Right lobe of liver (tissue), 6 donors: Measurements from ENCODE around the gene TREH. TPM values are rescaled to one million over a fixed set of nuclear protein-coding genes. Genes with fewer than 3 reads are reported as not detected.
"Not testable (repeated sequence)": the region's sequence is repeated elsewhere in the genome, so short reads cannot be mapped to it uniquely, and the experiment has no call there.

ENCODE experiments used
- ATAC-seq, 4 donors: fragments of 200-7000 bp; cut with Tn5 transposase; one replicate each; pipeline ENCODE4 v1.9.1; 2020; ENCODE audit warnings: mild to moderate bottlenecking in 4 of 4, moderate library complexity in 4 of 4
- DNase-seq, 3 donors: peaks; one replicate each; pipeline ENCODE4 v3.0.0-alpha.2; 2020
- H3K27ac ChIP-seq, 3 donors: fragments of 200-600 bp; one replicate each; pipeline ENCODE4 v1.8.0; 2022
- H3K27me3 ChIP-seq, 2 donors: fragments of 200-600 bp; one replicate each; pipeline ENCODE4 v1.8.0; 2022
- H3K36me3 ChIP-seq, 4 donors: fragments of 200-600 bp; sonication (generic) in 1 of 4; one replicate each; pipeline versions ENCODE4 v1.5.1 to v1.8.0; 2017 to 2022; ENCODE audit warnings: control low read depth in 1 of 4
- H3K4me1 ChIP-seq, 4 donors: fragments of 200-600 bp; sonication (generic) in 1 of 4; one replicate each; pipeline versions ENCODE4 v1.5.1 to v1.8.0; 2017 to 2022; ENCODE audit warnings: control low read depth in 1 of 4
- H3K4me3 ChIP-seq, 3 donors: fragments of 200-600 bp; one replicate each; pipeline ENCODE4 v1.8.0; 2022
- H3K9me3 ChIP-seq, 4 donors: fragments of 200-600 bp; sonication (generic) in 1 of 4; one replicate each; pipeline versions ENCODE4 v1.5.1 to v1.8.0; 2017 to 2022; ENCODE audit warnings: control low read depth in 1 of 4
- CTCF ChIP-seq, 4 donors: fragments of 200-600 bp in 3 of 4; fragments of 450-650 bp in 1 of 4; IDR thresholded peaks; one replicate each; pipeline versions ENCODE4 v1.5.1 to v1.8.0; 2016 to 2022; ENCODE audit warnings: antibody characterized with exemption in 4 of 4, mild to moderate bottlenecking in 2 of 4
- POLR2A ChIP-seq: fragments of 450-650 bp; IDR thresholded peaks from one replicate; pipeline ENCODE4 v1.6.1; 2017; ENCODE audit warnings: antibody characterized with exemption, mild to moderate bottlenecking
- WGBS: methylation state at CpG from one replicate; pipeline ENCODE4 v1.1.6; 2018; ENCODE audit warnings: low coverage, low lambda C conversion rate; ENCODE audit not compliant: insufficient coverage; ENCODE audit errors: missing lambda C conversion rate; 5-methylcytosine and 5-hydroxymethylcytosine counted together
- intact Hi-C, 2 donors: fragments of 100-400 bp; cut with DNase I; formaldehyde crosslinking; loops; one replicate each; pipeline versions ENCODE4 v1.11.2 to v1.14.1; 2022
- total RNA-seq, 6 experiments: library from RNA; depleted of rRNA in 2 of 6; stranded (reverse); fragments of >200 nt in 2 of 6; fragmentation: NEBNext Ultra II Directional in 3 of 6; extraction: Animal tissue kit (Norgen Biotek cat#: 25700) in 3 of 6; gene quantifications; one replicate each; pipeline versions ENCODE4 v1.1.0 to v1.2.4, GENCODE V29; 2016 to 2023
- donor health status: DM: no; HTN: yes; CAD: no.
- donor health status: DM: no; HTN: no; CAD: no.
- donor health status: DM: no; HTN: no; CAD: no.
- donor health status: DM: no; HTN: yes; CAD: no.
- donor health status: DM: no; HTN: yes; CAD: no.

The TREH gene
- total RNA-seq, 6 experiments from 2014 or later: 2.1 to 5.1 (median 2.9) TPM; not detected in 2

- TF ChIP-seq POLR2A: no peak
- no peak for TF ChIP-seq CTCF (IDR thresholded peaks at IDR 0.05)
- no peak for ATAC-seq
- peak in 1 of 3 donors; percentile 47 for DNase-seq
- intact Hi-C loops: no loop called here
- WGBS: 95% methylated on average over 14 of the region's 41 CpGs
- Histone ChIP-seq H3K4me1 (peaks cover 0 to 9% (median 0%) of the 10 kb centered on the region in 4 donors), H3K4me3 (peak overlapping the region in 2 of 3 donors; percentile 35 to 38), H3K36me3 (no peaks in the 10 kb centered on the region), H3K27ac (peak overlapping the region in 2 of 3 donors; percentile 74 to 85), H3K27me3 (no peaks in the 10 kb centered on the region), H3K9me3 (no peaks in the 10 kb centered on the region)
These were observed 9.5 kb upstream of the TREH start for GRCh38 chr11:118688851-118689502.

GRCh38 chr11:118688339-118688738 lies 8.9 kb upstream of the TREH start:
- DNase-seq, ATAC-seq, H3K27me3 ChIP-seq, H3K4me1 ChIP-seq, H3K27ac ChIP-seq, H3K4me3 ChIP-seq, intact Hi-C loops, H3K9me3 ChIP-seq, H3K36me3 ChIP-seq: not testable (repeated sequence)
- 63% methylated on average over 5 of the region's 10 CpGs for WGBS

GRCh38 chr11:118687906-118688305 lies 8.5 kb upstream of the TREH start:
- Histone ChIP-seq H3K4me3 (no peak overlapping the region), H3K36me3 (no peaks in the 10 kb centered on the region), H3K27ac (no peak overlapping the region), H3K9me3 (no peaks in the 10 kb centered on the region), H3K4me1 (peaks cover 0 to 9% (median 0%) of the 10 kb centered on the region in 4 donors), H3K27me3 (no peaks in the 10 kb centered on the region)
- no peak for ATAC-seq
- TF ChIP-seq CTCF (IDR thresholded peaks at IDR 0.05) (no peak), POLR2A (no peak)
- DNase-seq: no peak
- intact Hi-C loops: no loop called here
- WGBS: no CpG with 5 or more reads among the region's 5 CpGs

- WGBS: 94% methylated on average over 2 of the region's 2 CpGs
- intact Hi-C loops: no loop called here
These were observed 4.7 kb upstream of the TREH start for GRCh38 chr11:118684187-118684586.

GRCh38 chr11:118682939-118683338 lies 3.5 kb upstream of the TREH start:
- H3K9me3 ChIP-seq, H3K27ac ChIP-seq, ATAC-seq, intact Hi-C loops, H3K4me3 ChIP-seq, DNase-seq, H3K27me3 ChIP-seq, H3K36me3 ChIP-seq: not testable (repeated sequence)
- WGBS: 69% methylated on average over 5 of the region's 6 CpGs
- peaks cover 0 to 12% (median 4%) of the 10 kb centered on the region in 4 donors for H3K4me1 ChIP-seq

More at GRCh38 chr11:118684187-118684586, 4.7 kb upstream of the TREH start:
- Histone ChIP-seq H3K4me1 (peaks cover 0 to 7% (median 2%) of the 10 kb centered on the region in 4 donors), H3K4me3 (no peak overlapping the region), H3K36me3 (no peaks in the 10 kb centered on the region), H3K27ac (no peak overlapping the region), H3K9me3 (no peaks in the 10 kb centered on the region), H3K27me3 (no peaks in the 10 kb centered on the region)
- ATAC-seq (no peak), DNase-seq (no peak)
- TF ChIP-seq POLR2A: no peak
- TF ChIP-seq CTCF (IDR thresholded peaks at IDR 0.05): no peak
